ENCODE data around the gene DAW1.

The DAW1 gene

DNA sequence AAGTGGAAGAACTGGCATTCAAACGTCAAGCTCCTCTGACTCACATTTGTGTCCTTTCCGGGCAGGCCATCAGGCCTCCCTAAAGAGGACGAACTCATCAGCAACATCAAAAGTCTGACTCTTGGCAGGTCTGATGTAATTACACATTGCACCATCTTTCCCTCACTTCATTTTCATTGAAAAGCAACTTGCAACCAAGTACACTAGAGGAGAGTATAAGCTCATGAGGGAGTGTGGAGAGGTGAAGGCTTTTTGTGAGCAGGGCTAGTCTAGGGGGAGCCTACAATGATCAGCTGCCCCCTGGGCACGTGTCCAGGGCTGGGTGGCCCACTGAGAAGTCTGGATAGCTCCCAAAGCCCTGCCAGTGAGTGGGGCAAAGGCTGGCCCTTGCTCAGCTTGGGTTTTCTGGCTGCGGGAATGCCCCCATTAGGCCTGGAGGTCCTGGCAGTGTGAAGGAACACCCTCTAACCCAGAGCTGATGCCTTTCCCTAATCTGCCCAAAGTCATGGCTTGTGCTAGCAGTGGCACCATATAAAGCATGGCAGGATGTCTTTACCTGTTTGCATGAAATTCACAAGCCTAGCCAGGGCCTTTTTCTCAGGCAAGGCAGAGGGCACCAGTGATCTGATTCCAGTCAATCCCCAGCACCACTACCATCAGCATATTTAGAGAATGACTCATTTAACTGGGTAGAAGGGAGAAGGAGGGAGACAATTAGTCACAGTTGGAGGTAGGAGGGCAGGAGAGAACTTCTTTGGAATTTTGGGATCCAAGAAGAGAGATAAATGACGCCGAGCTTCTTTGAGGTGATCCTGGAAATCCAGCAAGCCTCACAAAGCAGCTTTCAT lies 8.5 kb upstream of the DAW1 start:
- Histone ChIP-seq H3K9ac (ENCODE audit: low read depth, low read length) (no peak overlapping the region), H3K4me3 (ENCODE audit: low read depth, low read length) (peak overlapping the region; percentile 8), H3K27me3 (ENCODE audit: control insufficient read depth, insufficient read depth, low read length) (no peaks in the 10 kb centered on the region), H3K36me3 (ENCODE audit: control insufficient read depth, insufficient read depth, low read length) (no peaks in the 10 kb centered on the region), H3K9me3 (ENCODE audit: control insufficient read depth, insufficient read depth, low read length) (no peaks in the 10 kb centered on the region), H3K4me1 (ENCODE audit: control insufficient read depth, insufficient read depth, low read length) (peaks cover 12% of the 10 kb centered on the region)

DNA sequence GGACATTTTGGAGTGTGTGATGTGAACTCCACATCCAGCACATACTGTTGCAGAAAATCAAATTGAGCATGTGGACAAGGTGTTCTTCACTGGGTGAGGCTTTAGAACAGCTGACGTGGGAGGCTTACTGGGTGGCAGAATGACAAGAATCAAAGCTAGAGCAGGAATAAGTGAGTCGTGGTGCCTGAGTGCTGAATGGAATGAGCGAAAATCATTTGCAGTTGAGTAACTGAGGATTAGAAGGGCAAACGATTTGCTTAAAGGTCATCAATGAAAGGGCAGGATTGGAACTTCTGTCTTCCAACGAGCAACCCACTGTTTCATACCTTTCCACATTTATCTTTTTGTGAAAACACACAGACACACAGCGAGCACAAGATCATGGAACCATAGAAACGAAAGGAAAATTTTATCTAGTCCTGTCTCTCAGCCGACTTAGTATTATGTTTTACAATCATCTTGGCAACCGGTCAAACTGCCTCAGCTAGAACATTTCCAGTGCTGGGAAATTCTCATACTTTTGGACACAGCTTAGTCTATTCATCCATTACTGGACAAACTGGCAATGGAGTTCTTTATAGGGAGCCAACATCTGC lies 7.2 kb upstream of the DAW1 start:
- no peak overlapping the region for H3K9ac ChIP-seq (ENCODE audit: low read depth, low read length)
- H3K4me1 ChIP-seq (ENCODE audit: control insufficient read depth, insufficient read depth, low read length) = peaks cover 12% of the 10 kb centered on the region
- no peak overlapping the region for H3K4me3 ChIP-seq (ENCODE audit: low read depth, low read length)
- no peaks in the 10 kb centered on the region for H3K9me3 ChIP-seq (ENCODE audit: control insufficient read depth, insufficient read depth, low read length)
- no peaks in the 10 kb centered on the region for H3K36me3 ChIP-seq (ENCODE audit: control insufficient read depth, insufficient read depth, low read length)
- H3K27me3 ChIP-seq (ENCODE audit: control insufficient read depth, insufficient read depth, low read length) = no peaks in the 10 kb centered on the region

GRCh38 chr2:227865291-227865690 lies 6.1 kb upstream of the DAW1 start:
- Histone ChIP-seq H3K4me1 (ENCODE audit: control insufficient read depth, insufficient read depth, low read length) (peaks cover 12% of the 10 kb centered on the region), H3K9ac (ENCODE audit: low read depth, low read length) (no peak overlapping the region), H3K27me3 (ENCODE audit: control insufficient read depth, insufficient read depth, low read length) (peaks cover 2% of the 10 kb centered on the region), H3K36me3 (ENCODE audit: control insufficient read depth, insufficient read depth, low read length) (no peaks in the 10 kb centered on the region), H3K4me3 (ENCODE audit: low read depth, low read length) (no peak overlapping the region), H3K9me3 (ENCODE audit: control insufficient read depth, insufficient read depth, low read length) (no peaks in the 10 kb centered on the region)

DNA sequence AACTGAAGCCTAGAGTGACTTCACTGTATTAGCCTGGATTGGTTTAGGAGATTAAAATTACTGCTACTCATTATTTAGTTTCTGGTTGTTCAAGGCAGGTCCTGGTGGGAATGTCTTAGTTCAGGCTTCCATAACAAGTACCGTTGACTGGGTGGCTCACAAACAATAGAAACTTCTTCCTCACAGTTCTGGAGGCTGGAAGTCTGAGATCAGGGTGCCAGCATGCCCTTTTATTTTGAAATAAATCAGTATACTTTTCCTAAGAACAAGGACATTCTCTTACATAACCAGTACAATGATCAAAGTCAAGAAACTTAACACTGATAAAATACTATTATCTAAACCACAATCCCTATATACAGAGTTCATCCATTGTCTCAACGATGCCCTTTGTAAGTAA lies 4.0 kb upstream of the DAW1 start:
- Histone ChIP-seq H3K9ac (ENCODE audit: low read depth, low read length) (no peak overlapping the region), H3K4me1 (ENCODE audit: control insufficient read depth, insufficient read depth, low read length) (peaks cover 16% of the 10 kb centered on the region), H3K9me3 (ENCODE audit: control insufficient read depth, insufficient read depth, low read length) (no peaks in the 10 kb centered on the region), H3K4me3 (ENCODE audit: low read depth, low read length) (no peak overlapping the region), H3K27me3 (ENCODE audit: control insufficient read depth, insufficient read depth, low read length) (peaks cover 8% of the 10 kb centered on the region), H3K36me3 (ENCODE audit: control insufficient read depth, insufficient read depth, low read length) (no peaks in the 10 kb centered on the region)

GRCh38 chr2:227870710-227871374 lies 589 bp upstream of the DAW1 start:
- H3K9me3 ChIP-seq (ENCODE audit: control insufficient read depth, insufficient read depth, low read length) = no peaks in the 10 kb centered on the region
- H3K4me3 ChIP-seq (ENCODE audit: low read depth, low read length) = peak overlapping the region; percentile 60
- H3K36me3 ChIP-seq (ENCODE audit: control insufficient read depth, insufficient read depth, low read length) = no peaks in the 10 kb centered on the region
- H3K9ac ChIP-seq (ENCODE audit: low read depth, low read length) = no peak overlapping the region
- H3K4me1 ChIP-seq (ENCODE audit: control insufficient read depth, insufficient read depth, low read length) = peaks cover 4% of the 10 kb centered on the region
- H3K27me3 ChIP-seq (ENCODE audit: control insufficient read depth, insufficient read depth, low read length) = peaks cover 13% of the 10 kb centered on the region

- peaks cover 13% of the 10 kb centered on the region for H3K27me3 ChIP-seq (ENCODE audit: control insufficient read depth, insufficient read depth, low read length)
- no peaks in the 10 kb centered on the region for H3K36me3 ChIP-seq (ENCODE audit: control insufficient read depth, insufficient read depth, low read length)
- H3K4me3 ChIP-seq (ENCODE audit: low read depth, low read length) = no peak overlapping the region
- no peaks in the 10 kb centered on the region for H3K9me3 ChIP-seq (ENCODE audit: control insufficient read depth, insufficient read depth, low read length)
- no peak overlapping the region for H3K9ac ChIP-seq (ENCODE audit: low read depth, low read length)
- H3K4me1 ChIP-seq (ENCODE audit: control insufficient read depth, insufficient read depth, low read length) = peaks cover 4% of the 10 kb centered on the region
Observed at GRCh38 chr2:227872676-227873075, 1.2 kb downstream of the DAW1 start.

DNA sequence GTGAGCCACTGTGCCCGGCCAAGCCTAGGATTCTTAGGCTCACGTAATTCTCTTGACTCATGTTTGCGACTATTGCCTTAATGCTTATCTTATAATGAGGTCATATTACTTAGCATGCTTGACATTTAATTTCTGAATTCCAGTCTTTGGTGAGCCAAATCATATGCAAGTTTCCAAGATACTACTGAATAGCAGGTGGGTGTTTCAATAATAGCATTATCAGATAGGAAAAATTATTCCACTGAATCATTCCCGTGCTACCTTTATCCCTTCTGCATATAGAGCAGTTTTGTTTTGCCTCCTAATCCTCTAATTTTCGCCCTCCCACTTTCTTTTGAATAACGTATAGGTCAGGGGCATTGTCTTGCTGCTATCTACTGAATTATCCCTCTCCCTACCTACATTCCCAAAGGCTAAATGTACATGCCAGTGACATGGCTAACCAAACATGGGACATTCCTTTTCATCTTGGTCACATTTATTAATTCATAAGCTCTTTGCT lies 4.9 kb downstream of the DAW1 start:
- Histone ChIP-seq H3K4me1 (ENCODE audit: control insufficient read depth, insufficient read depth, low read length) (no peaks in the 10 kb centered on the region), H3K9me3 (ENCODE audit: control insufficient read depth, insufficient read depth, low read length) (no peaks in the 10 kb centered on the region), H3K9ac (ENCODE audit: low read depth, low read length) (no peak overlapping the region), H3K27me3 (ENCODE audit: control insufficient read depth, insufficient read depth, low read length) (peaks cover 11% of the 10 kb centered on the region), H3K36me3 (ENCODE audit: control insufficient read depth, insufficient read depth, low read length) (no peaks in the 10 kb centered on the region), H3K4me3 (ENCODE audit: low read depth, low read length) (no peak overlapping the region)

DNA sequence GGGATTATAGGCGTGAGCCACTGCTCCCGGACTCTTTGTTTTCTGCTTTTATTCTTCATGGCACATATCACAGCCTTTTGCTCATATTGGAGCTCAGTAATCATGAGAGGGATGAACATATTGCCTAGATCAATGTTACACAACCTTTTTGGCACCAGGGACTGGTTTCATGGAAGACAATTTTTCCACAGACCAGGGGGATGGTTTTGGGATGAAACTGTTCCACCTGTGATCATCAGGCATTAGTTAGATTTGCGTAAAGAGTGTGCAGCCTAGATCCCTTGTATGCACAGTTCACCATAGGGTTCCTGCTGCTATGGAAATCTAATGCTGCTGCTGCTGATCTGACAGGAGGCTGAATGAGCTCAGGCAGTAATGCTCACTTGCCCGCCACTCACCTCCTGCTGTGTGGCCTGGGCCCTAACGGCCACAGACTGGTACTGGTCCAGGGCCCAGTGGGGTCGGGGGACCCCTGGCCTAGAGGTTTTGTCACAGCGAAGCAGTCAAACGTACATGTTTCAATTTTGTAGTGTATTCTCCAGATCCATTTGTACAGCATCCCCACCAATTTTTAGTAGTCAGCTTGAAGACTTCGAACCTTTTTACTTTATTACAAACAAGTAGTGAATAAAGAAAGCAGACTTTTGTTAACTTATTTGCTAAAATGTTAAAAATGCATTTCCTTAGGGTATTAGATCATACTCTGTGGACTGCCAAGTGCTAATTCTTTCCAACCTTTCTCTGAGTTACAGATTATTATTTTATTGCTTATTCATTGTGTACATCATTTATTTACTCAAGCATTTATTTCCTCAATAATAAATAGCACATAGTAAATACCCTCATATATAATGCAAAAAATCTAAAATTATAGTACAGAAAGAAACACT lies 6.2 kb downstream of the DAW1 start:
- H3K9me3 ChIP-seq (ENCODE audit: control insufficient read depth, insufficient read depth, low read length) = no peaks in the 10 kb centered on the region
- H3K4me3 ChIP-seq (ENCODE audit: low read depth, low read length) = no peak overlapping the region
- no peaks in the 10 kb centered on the region for H3K4me1 ChIP-seq (ENCODE audit: control insufficient read depth, insufficient read depth, low read length)
- H3K36me3 ChIP-seq (ENCODE audit: control insufficient read depth, insufficient read depth, low read length) = no peaks in the 10 kb centered on the region
- H3K9ac ChIP-seq (ENCODE audit: low read depth, low read length) = no peak overlapping the region
- peaks cover 4% of the 10 kb centered on the region for H3K27me3 ChIP-seq (ENCODE audit: control insufficient read depth, insufficient read depth, low read length)

DNA sequence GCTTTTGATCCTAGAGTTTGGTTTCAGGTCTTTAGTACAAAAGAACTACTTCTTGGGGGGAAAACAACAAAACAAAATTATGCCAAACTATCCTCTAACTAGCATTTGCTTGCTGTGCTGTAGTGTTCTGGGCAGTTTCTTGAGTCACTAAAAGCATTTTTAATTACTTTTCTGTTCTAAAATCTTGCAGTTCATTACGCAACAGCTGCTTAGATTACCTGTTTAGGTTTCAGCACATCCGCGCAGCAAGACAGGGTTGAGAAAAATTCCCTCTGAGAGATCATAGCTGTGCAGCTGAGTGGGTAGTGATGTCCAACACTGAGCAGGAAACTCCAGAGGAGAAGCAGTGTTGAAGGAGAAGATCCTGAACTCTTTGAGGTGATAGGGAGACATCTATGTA lies 9.0 kb downstream of the DAW1 start:
- no peak overlapping the region for H3K4me3 ChIP-seq (ENCODE audit: low read depth, low read length)
- no peaks in the 10 kb centered on the region for H3K27me3 ChIP-seq (ENCODE audit: control insufficient read depth, insufficient read depth, low read length)
- H3K36me3 ChIP-seq (ENCODE audit: control insufficient read depth, insufficient read depth, low read length) = no peaks in the 10 kb centered on the region
- no peaks in the 10 kb centered on the region for H3K9me3 ChIP-seq (ENCODE audit: control insufficient read depth, insufficient read depth, low read length)
- no peaks in the 10 kb centered on the region for H3K4me1 ChIP-seq (ENCODE audit: control insufficient read depth, insufficient read depth, low read length)
- H3K9ac ChIP-seq (ENCODE audit: low read depth, low read length) = no peak overlapping the region

DNA sequence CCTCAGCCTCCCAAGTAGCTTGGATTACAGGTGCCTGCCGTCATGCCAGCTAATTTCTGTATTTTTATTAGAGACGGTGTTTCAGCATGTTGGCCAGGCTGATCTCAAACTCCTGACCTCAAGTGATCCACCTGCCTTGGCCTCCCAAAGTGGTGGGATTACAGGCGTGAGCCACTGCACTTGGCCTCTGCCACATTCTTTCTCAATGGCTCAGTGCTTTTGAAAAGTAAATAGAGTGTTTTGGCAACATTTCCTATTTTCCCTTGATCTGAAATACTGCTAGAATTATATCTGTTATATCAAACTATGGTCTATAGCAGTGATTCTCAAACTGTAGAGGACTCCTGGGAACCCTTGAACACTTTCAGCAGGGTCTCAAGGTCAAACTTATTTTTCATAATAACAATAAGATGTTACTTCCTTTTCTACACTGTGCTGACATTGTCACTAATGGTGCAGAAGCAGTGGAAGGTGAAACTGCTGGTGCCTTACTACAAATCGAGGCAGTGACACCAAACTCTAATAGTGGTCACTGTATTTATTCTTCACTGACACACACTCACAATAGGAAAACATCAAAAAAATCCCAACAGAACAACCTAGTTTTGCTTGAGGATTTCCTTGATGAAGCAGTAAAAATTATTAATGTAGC lies 10.6 kb downstream of the DAW1 start:
- H3K27me3 ChIP-seq (ENCODE audit: control insufficient read depth, insufficient read depth, low read length) = no peaks in the 10 kb centered on the region
- H3K9ac ChIP-seq (ENCODE audit: low read depth, low read length) = no peak overlapping the region
- H3K36me3 ChIP-seq (ENCODE audit: control insufficient read depth, insufficient read depth, low read length) = no peaks in the 10 kb centered on the region
- H3K4me3 ChIP-seq (ENCODE audit: low read depth, low read length) = no peak overlapping the region
- H3K4me1 ChIP-seq (ENCODE audit: control insufficient read depth, insufficient read depth, low read length) = no peaks in the 10 kb centered on the region
- no peaks in the 10 kb centered on the region for H3K9me3 ChIP-seq (ENCODE audit: control insufficient read depth, insufficient read depth, low read length)

- Histone ChIP-seq H3K4me1 (ENCODE audit: control insufficient read depth, insufficient read depth, low read length) (peaks cover 3% of the 10 kb centered on the region), H3K4me3 (ENCODE audit: low read depth, low read length) (no peak overlapping the region), H3K27me3 (ENCODE audit: control insufficient read depth, insufficient read depth, low read length) (no peaks in the 10 kb centered on the region), H3K9me3 (ENCODE audit: control insufficient read depth, insufficient read depth, low read length) (no peaks in the 10 kb centered on the region), H3K9ac (ENCODE audit: low read depth, low read length) (no peak overlapping the region), H3K36me3 (ENCODE audit: control insufficient read depth, insufficient read depth, low read length) (no peaks in the 10 kb centered on the region)
Observed at GRCh38 chr2:227884511-227884947, 13.1 kb downstream of the DAW1 start.
